D341Med (cell line): ENCODE measurements around the gene PCYT1A.
A peak's percentile ranks its signal among the peaks of the same experiment; 100 is the strongest.
"Not testable (repeated sequence)": the region's sequence is repeated elsewhere in the genome, so short reads cannot be mapped to it uniquely, and the experiment has no call there.

Experiments
- DNase-seq: peaks from one replicate; pipeline ENCODE4 v3.0.0; 2012; ENCODE audit warnings: low spot score

The PCYT1A gene

DNA sequence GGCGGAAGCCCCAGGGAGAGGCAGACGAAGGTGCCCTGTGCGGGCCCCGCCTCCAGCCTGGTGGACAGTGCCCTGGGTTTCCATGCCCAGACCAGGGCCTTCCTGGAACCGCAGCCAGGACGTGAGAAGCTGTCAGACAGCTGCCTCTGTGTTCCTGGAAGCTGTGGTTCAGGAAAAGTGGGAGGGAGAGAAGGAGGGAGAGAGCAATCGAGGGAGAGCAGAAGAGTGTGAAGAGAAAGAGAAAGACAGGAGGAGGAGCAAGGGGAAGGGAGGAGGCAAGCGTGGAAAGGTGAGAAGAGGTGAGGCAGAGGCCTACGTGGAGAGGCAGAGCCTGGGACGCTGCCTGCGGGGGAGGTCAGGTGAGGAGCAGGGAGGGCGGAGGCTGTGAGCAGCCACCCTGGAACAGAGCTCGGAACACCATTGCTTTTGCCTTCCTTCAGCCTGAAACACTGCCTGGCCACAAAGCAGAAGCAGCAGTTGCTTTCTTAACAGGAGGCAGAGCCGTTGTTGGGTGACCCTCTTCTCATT, 94.9 kb downstream of the PCYT1A start:
- no peak for DNase-seq

DNA sequence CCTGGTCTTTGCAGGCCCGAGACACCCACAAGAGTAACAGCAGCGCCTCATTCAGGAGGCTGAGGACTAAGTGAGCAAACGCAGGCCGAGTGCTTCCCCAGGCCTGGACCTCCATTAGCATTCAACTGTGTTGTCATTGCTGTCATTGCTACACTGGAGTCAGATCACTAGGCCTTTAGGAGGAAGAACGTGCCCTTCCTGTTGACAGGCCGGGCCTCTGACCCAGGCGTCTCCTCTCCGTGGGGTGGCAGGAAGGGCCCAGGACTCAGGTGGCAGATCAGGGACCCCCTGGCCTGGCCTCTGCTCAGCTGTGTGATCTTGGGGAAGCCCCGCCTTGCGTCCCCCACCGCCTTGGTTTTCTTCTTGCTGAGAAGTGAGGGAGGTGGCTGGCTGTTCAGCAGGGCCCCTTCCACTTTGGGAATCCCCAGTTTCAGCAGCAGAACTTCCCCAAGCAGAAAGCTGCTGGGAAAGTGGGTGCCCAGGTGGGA, 95.4 kb downstream of the PCYT1A start:
- DNase-seq = no peak

DNA sequence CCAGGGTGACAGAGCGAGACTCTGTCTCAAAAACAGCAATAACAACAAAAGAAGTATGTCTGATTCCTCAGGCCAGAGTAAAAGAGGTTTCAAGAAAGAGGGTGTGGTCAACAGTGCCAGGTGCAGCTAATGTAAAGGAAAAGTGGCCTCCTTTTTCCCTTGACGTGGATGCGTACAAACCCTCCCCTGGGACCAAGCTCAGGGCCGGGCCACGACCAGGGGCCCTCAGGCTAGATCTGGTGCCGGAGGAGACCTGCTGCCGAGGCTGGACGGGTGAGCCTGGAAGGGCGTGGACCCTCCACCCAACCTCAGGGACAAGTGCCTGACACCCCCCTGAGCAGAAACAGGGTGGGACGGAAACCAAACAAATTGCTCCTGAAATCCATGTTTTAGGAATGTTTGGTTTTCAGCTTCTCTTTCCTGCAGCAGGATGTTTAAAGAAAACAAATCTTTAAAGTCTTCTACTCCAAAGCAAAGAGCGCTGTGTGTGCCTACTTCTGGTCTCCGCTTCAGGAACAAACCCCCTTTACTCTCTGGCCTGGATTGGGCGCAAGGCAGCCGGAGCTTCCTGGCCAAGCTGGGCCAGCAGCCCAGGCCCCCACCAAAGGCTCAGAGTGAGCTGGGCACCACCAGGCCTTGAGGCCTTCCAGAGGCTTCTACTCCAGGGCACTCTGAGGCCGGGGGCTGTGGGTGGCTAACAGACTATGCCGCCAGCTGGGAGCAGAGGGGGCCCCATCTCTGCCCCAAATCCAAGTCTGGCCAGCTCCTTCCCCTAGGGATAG, 97.8 kb downstream of the PCYT1A start:
- no peak for DNase-seq

DNA sequence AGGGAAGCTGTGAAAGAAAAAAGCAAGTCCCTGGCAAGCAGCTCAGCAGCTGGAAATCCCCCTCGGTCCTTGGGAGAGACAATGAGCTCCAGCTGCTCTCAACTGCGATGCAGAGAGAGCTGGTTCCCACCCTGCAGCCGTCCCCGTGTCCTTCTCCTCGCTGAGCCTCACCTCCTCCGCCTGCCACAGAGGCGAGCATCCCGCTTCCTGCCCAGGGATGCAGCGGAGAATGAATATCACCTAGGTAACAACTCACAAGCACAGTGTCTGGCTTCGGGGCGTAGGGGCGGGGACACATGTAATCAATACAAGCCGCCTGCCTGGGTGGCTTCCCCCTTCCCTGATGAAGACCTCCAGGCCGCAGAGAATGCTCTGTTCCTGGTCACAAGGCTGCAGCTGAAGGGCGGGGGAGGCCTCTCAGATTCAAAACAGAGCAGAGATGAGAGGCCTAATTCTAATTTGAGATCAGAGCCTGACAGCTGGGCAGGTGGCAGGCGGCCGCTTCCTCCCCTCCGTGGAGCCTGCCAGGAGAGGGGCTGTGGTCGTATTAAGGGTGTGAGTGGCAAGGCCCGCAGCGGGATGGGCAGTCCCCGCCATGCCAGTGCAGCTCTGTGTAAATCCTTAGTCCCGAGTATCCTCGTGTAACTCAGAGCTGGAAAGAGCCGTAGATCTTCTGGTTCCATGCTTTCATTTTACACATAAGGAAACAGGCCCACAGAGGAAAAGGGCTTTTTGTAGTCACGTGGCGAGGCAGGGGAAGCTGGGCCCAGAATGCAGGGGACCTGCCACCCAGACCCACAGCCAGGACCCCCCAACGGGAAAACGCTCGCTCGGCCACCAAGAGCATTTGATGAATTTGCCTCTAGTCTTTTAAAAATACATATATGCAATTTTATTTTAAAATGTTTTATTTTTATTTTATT, 100.6 kb downstream of the PCYT1A start:
- no peak for DNase-seq

DNA sequence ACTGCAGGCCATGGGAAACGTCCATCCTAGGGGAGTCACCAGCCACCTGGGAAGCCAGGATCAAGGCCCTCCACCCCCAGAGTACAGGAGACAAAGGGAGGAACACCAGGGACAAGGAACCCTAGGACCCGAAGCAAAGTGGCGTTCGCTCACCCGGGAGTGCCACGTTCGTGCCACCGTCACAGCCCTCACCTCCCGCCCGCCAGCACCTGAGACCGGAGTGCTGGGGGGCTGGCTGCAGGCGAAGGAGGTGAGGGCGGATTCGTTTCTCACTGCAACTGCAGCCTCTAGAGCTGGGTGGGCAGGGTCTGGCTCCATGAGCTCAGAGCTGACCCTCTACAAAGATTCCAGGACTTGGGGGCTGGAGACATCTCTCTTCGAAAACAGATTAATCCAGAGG, 102.6 kb downstream of the PCYT1A start:
- no peak for DNase-seq

DNA sequence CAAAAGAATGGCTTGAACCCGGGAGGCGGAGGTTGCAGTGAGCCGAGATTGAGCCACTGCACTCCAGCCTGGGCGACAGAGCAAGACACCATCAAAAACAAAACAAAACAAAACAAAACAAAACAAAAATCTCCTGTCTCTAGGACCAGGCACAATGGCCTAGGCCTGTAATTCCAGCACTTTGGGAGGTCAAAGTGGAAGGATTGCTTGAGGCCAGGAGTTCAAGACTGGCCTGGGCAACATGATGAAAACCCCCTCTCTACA, 103.4 kb downstream of the PCYT1A start:
- not testable (repeated sequence) for DNase-seq

DNA sequence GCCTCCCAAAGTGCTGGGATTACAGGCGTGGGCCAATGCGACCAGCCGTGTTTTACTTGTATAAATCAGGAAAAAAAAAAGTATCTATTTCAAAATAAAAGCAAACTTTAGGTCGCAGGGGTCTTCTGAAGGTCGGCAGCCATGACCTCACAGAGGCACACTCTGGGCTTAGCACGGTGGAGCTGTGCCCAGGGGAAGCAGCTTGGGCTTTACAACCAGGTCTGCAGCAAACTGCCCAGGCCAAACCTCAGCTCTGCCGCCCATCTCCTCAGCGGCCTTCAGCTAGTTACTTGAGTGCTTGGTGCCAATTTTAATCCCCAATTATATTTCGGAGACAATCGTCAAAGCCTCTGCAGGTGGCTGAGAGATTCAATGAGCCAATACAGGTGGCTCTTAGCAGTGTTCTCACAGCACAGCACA, 106.4 kb downstream of the PCYT1A start:
- DNase-seq = peak; percentile 38

DNA sequence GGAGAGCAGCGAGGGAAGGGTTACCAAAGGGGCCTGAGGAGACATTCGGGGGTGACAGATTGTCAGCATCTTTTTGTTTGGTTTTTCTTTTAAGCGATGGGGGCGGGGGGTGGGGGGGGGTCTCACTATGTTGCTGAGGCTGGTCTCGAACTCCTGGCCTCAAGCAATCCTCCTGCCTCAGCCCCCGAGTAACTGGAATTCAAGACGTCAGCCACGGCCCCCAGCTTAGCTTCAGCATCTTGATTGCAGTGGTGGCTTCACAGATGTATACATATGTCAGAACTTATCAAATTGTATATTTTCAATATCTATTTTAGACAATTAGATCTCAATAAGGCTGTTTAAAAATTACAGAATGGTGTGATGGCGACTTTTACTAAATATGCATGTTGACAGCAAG, 107.2 kb downstream of the PCYT1A start:
- DNase-seq = no peak
